Breast epithelium (tissue), 3 donors: ENCODE measurements around the gene CLSTN1.
"Not testable (repeated sequence)": the region's sequence is repeated elsewhere in the genome, so short reads cannot be mapped to it uniquely, and the experiment has no call there.

ENCODE experiments used
- CTCF ChIP-seq, 3 donors: fragments of 450-650 bp; IDR thresholded peaks; one replicate each; pipeline ENCODE4 v1.5.1; 2016 to 2017; ENCODE audit warnings: antibody characterized with exemption in 3 of 3, mild to moderate bottlenecking in 3 of 3, moderate library complexity in 3 of 3
- POLR2AphosphoS5 ChIP-seq, 3 donors: sonication (generic); formaldehyde crosslinking; IDR thresholded peaks; one replicate each; pipeline ENCODE4 v1.6.1; 2017; ENCODE audit warnings: antibody characterized with exemption in 3 of 3

GRCh38 chr1:9712767-9713166 lies 111.0 kb downstream of the CLSTN1 start:
- not testable (repeated sequence) for TF ChIP-seq POLR2AphosphoS5, CTCF (IDR thresholded peaks at IDR 0.05)
